Measurements from ENCODE around the gene SLC12A4. TPM values are rescaled to one million over a fixed set of nuclear protein-coding genes. Genes with fewer than 3 reads are reported as not detected.

The SLC12A4 gene
- total RNA-seq, 2 donors from 2014 or later: 12.0 to 16.9 TPM

DNA sequence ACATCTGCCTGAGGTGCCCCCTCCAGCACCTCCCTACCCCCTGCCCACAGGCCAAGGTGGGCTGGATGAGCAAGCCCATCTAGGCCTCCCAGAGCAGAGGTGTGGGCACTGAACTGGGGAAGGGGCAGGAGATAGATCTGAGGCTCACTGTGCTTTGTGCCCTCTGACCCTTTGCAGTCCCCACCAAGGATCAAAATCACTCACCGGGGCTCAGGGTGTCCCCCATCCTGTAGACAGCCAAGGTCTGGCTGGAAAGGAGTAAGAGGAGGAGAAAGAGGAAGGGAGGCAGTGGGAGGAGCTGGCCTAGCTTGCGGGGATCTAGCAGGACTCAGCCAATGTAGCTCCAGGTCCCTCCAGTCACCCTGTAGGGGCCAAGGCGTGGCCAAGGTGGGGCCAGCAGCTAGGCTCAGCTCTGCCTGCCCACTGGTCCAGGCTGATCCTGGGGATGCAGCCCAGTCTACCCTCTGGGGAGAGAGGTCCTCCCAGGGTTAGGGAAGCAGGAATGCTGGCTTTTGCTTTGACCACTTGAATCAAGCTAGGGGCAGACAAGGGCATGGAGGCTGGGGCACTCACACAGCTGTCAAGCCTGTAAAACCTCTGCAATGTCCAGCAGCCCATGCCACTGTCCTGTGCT is 1.8 kb downstream of the SLC12A4 start:
- intact Hi-C loops (cut with DNase I, micrococcal nuclease): no loop called here
- DNase-seq (peak in 1 of 2 donors; percentile 54), ATAC-seq (no peak)

- no peak for DNase-seq
Observed at GRCh38 chr16:67965668-67966548, 2.5 kb downstream of the SLC12A4 start.

DNA sequence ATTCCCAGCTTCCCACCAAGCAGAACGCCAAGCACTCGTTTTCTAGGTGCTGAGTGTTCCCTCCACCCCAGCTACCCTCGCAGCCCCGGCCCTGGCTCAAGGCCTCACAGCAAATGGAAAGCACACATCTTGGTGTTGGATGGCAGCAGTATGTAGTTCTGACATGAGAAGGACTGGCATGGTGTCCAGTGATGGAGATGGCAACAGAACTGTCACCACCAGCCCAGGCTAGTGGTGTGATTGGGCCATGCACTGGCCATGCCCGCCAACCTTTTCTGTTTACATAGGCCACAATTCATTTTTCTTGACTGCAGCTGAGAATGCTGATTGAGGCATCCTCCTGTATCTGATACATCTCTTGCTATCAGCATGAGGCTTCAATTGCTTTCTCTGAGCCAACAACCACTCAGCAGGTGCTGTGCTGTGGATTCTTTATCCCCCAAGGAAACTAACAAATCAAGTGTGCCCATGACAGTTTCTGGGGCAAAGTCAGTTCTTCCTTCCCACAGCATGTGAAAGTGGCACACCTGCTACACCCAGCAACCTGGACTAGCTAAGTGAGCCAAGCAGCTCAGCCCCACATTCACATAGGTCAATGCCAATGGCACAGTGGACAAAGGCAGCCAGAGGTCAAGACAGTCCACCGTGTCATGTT is 3.8 kb downstream of the SLC12A4 start:
- no peak for ATAC-seq
- intact Hi-C loops (cut with DNase I, micrococcal nuclease): no loop called here
- no peak for DNase-seq

More at GRCh38 chr16:67965668-67966548, 2.5 kb downstream of the SLC12A4 start:
- intact Hi-C loops (cut with DNase I, micrococcal nuclease): no loop called here
- ATAC-seq: no peak

DNA sequence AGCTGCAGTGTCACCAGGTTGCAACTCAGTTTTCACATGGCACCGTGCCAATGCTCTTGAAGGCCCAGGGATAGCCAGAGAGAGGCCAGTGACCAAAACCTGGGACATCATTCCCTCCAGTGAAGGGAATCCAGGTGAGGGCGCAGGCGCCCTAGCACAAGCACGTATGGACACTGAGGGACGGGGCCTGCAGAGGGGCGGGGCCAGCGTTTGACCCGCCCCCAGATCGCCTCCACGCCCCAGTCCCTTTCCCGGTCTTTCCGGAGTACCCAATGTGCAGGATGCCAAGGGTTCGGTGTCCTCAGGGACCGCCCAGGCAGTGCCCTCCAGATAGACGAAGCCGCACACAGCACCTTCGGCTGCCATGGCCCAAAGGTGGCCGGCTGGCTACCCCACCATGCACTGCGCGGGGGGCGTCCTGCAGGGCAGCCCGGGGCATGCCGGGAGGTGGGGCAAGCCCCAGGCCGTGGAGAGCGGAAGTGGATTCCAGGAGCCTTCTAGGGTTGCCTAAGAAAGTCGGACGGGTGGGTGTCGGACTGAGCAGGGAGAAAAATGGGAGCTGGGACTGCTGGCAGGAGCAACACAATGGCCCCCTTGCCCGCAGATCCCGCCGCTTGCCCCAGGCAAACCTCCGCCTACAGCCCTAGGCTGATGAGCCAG is 4.6 kb downstream of the SLC12A4 start:
- ATAC-seq (no peak), DNase-seq (no peak)
- intact Hi-C loops (cut with DNase I, micrococcal nuclease): no loop called here

DNA sequence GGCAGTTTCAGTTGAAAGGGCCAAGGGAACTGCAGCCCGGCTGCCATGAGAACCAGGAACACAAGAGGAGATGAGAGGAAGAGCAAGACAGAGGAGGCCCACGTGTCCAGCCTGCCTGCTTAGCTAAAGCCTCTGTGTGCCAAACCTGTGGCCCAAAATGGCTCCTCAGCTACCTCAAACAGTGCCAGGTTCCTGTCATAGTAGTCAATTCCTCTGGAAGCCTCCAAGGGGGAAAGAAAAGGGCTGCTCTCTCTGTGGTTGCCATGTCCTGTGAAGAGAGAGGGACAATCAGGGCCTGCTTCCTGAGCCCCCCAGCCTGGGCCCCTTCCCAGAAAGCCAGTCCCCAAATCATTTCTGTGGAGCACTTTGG is 5.2 kb downstream of the SLC12A4 start:
- intact Hi-C loops (cut with DNase I, micrococcal nuclease): no loop called here
- DNase-seq (no peak), ATAC-seq (no peak)

DNA sequence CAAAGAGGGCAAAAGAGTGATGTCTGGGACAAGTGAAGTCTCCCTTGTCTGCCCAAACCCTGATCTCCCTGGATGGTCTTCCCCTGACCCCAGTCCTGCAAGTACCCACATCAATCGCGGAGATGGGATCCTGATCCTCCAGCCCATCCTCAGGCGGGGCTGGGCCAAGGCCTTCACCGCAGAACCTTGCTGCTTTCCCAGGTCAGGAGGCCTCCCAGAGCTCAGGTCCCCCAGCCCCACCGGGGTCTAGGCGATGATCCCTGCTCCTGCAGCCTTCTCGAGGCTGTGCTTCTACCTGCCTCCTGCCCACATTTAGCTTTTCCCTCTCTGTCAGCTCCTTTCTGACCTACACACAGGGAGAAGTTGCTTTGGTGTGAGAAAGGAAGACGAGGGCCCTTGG is 6.3 kb downstream of the SLC12A4 start:
- intact Hi-C loops (cut with DNase I, micrococcal nuclease): no loop called here
- no peak for DNase-seq
- ATAC-seq: no peak

GRCh38 chr16:67961551-67961957 is 6.9 kb downstream of the SLC12A4 start:
- ATAC-seq (peak; percentile 91), DNase-seq (peak; percentile 89 to 92)
- intact Hi-C loops (cut with DNase I, micrococcal nuclease): no loop called here

GRCh38 chr16:67959536-67960329 is 8.7 kb downstream of the SLC12A4 start:
- DNase-seq: peak; percentile 60 to 68
- peak; percentile 59 for ATAC-seq
- intact Hi-C loops (cut with DNase I, micrococcal nuclease): no loop called here

DNA sequence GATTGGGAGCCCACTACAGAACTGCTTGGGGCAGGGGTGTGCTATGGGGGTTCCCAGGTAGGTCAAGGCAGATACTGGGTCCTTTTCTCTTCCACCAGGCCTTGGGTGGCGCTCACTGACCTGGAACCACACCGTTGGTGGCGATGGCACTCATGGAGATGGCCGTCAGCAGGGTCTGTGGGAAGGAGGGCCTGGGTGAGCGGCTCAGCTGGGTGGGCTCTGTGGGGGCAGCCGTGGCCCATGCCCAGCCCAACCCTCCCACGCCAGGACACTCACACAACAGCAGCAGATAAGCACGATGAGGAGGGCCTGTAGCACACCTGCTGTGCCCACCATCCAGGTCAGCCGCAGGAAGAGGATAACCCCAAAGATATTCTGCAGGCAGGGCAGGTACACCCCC is 10.8 kb downstream of the SLC12A4 start:
- intact Hi-C loops (cut with DNase I, micrococcal nuclease): no loop called here
- DNase-seq (no peak), ATAC-seq (no peak)

DNA sequence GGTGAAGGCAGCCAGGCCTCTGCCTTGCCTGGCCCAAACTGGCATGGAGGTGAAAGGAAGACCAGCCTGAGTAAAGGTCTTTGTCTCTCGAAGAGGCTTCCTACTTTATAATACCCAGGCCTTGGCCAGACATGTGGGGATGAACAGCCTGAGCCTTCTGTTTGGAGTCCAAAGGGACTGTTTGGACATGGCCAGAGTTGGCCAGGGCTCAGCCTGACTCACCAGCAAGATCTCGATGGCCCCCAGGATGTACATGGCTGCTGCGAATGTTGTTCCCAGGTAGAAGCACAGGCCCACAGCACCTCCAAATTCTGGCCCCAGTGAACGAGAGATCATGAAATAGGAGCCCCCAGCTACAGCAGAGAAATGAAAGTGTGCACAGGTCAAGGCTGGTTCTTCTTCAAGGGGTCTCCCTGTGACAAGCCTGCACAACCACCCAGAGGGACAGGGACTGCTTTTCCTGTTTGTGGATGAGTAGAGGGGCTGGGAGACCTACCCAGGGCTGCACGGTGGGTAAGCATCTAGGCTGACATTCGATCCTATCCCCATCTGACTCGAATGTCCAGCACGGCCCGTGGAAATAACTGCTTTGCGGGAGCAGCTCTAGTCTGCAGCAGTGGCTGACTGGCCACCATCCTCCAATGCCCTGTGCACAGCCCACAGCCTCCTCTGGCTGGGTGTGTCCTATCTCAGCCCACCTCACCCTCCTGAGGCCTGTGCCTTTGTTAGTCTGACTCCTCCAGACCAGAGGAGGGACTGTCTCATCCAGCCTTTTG is 13.8 kb downstream of the SLC12A4 start:
- no peak for ATAC-seq
- intact Hi-C loops (cut with DNase I, micrococcal nuclease): no loop called here
- DNase-seq: no peak

DNA sequence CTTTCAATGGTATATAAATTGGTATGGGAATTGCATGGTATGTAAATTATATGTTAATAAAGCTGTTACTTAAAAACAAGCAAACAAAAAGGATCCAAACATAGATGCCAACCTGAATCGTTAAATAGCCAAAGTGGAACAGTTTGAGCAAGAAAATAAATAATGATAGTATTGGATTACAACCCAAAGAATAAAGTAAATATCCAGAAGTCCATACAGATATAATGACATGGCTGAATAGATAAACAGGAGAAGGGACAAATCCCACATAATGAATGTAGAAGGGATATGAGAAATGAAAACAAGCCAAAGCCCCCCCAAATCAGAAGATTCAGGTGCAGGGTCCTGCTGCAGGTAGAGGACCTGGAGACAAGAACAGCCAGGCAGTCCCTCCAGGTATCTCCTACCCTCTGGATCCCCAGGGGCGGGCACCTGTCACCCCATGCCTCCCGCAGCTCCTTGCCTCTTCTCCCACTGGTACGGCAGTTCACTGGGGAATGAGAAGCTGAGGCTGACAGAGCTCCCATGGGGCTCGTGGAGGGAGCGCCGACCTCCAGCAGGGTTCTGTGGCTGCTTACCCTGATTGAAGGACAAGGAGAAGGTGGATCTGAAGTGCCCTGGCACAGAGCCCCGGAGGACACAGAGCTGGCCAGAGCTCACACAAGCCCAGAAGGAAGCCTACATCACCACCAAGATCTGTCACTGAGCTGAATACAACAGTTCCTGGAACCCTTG is 14.6 kb downstream of the SLC12A4 start:
- intact Hi-C loops (cut with DNase I, micrococcal nuclease): no loop called here
- DNase-seq (no peak), ATAC-seq (no peak)

GRCh38 chr16:67951485-67951884 is 17.0 kb downstream of the SLC12A4 start:
- intact Hi-C loops (cut with DNase I, micrococcal nuclease): no loop called here
- no peak for DNase-seq
- ATAC-seq: no peak

- DNase-seq: no peak
- no peak for ATAC-seq
- intact Hi-C loops (cut with DNase I, micrococcal nuclease): no loop called here
Observed at GRCh38 chr16:67950335-67950843, 18.0 kb downstream of the SLC12A4 start.

DNA sequence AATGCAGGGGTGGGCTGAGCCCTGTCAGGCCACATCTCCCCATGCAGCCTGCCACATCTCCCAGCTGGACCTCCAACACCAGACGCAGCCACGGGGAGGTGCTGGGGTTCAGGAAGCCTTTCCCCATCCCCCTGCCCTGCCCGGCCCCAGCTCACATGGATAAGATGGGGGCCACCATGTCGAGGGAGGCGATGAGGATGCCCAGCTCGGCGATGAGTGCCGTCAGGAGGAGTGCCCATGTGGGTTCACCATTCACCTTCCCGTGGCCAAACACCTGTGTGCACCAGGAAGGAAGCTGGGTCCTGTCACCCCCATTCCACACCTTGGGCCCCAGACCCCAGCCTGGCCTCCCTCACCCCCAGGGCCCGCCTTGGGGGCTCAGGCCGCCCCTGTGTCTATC is 18.8 kb downstream of the SLC12A4 start:
- no peak for DNase-seq
- no peak for ATAC-seq
- intact Hi-C loops (cut with DNase I, micrococcal nuclease): no loop called here

DNA sequence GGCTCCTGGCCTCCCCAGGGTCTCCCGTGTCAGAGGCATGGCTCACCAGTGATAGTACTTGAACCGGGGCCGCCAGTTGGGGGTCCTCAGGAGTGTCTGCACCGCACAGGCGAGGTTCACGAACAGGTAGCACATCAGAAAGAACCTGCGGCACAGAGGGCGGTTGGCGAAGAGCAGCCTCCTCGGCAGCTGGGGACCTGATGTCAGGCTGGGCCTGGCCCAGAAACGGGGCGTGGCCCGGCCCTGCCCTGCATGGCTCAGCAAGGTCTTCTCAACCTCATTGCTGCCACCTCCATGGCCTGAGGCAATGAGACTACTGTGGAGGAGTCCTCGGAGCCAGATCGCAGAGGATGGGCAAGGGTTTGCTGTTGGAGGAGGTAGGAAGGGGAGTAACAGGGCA is 20.4 kb downstream of the SLC12A4 start:
- DNase-seq (peak in 1 of 2 donors; percentile 34), ATAC-seq (peak; percentile 68)
- intact Hi-C loops (cut with DNase I, micrococcal nuclease): no loop called here

DNA sequence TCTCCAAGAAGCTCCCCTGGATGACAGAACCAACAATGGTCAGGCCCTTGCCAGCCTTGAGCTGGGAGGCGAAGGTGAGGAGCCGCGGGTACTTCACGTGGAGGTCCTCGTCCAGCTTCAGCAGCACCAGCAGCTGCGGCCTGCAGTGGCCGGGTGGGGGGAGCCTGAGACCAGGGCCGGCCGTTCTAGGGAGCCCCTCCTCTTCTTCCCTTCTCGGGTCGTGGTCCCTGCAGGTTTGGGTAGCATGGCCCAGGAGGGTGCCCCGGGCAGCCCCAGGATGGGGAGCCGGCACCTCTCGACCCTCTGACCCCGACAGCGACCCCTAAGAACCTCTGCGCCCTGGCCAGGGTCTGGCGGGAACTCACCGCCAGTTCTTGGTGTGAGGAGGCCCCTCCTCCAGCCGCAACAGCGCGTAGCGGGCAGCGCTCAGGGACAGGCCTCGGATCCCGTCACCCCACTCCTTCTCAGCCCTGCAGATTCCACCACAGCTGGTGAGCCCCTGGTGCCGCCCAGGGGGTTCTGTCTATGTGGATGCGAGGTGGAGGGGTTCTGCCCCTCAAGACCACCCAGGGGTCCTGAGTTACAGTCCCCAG is 21.4 kb downstream of the SLC12A4 start:
- DNase-seq: no peak
- ATAC-seq: no peak
- intact Hi-C loops (cut with DNase I, micrococcal nuclease): no loop called here

DNA sequence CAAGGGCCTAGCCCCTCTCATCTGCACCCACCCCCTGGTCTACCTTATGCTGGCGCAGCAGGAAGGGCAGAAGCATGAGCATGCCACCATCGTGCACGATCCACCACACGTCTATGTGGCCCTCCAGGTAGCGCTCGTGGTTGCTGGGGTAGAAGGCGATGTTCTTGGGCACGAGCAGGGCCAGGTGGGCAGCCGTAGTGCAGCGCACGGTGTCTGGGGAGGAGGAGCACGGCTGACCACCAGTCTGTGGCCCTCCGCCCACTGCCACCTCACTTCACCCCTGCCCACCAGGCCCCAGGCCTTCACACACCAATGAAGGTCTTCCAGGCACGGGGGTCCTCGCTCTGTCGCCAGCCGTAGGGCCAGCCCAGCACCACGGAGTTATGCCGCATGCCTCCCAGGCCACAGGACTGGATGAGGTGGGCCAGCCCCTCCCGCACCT is 22.3 kb downstream of the SLC12A4 start:
- no peak for ATAC-seq
- DNase-seq: no peak
- intact Hi-C loops (cut with DNase I, micrococcal nuclease): no loop called here

Measured in left colon (tissue), 2 donors.